Measurements from ENCODE around the gene HEPACAM2. TPM values are rescaled to one million over a fixed set of nuclear protein-coding genes. Genes with fewer than 3 reads are reported as not detected.

HEPACAM2 gene
- total and polyA plus RNA-seq, 7 donors, result 0.01 TPM; not detected in 6

- WGBS, 3 donors, result 69 to 77% (median 75%) methylated on average over 6 of the region's 6 CpGs
- H3K4me1 ChIP-seq, result no peaks in the 10 kb centered on the region
These were observed 37.2 kb downstream of the HEPACAM2 start for GRCh38 chr7:93188870-93189634.

GRCh38 chr7:93185303-93186027 lies 40.8 kb downstream of the HEPACAM2 start:
- DNase-seq, result no peak
- intact Hi-C loops (cut with DNase I), result no loop called here
- Histone ChIP-seq H3K9me3 (no peaks in the 10 kb centered on the region), H3K27ac (no peak overlapping the region), H3K4me3 (no peak overlapping the region), H3K27me3 (ENCODE audit: insufficient read depth in 3 of 3, low read length in 2 of 3) (peaks cover 0 to 3% (median 0%) of the 10 kb centered on the region in 3 donors), H3K36me3 (ENCODE audit: insufficient read depth in 1 of 2, low read depth in 1 of 2) (no peaks in the 10 kb centered on the region), H3K4me1 (no peaks in the 10 kb centered on the region)
- no peak for ATAC-seq
- no peak for TF ChIP-seq CTCF (IDR thresholded peaks at IDR 0.05)
- 38 to 54% (median 47%) methylated on average over 1 of the region's 1 CpG for WGBS, 3 donors

More at GRCh38 chr7:93188870-93189634, 37.2 kb downstream of the HEPACAM2 start:
- intact Hi-C loops (cut with DNase I), result no loop called here
- no peak overlapping the region for H3K27ac ChIP-seq
- no peak for DNase-seq
- no peak for TF ChIP-seq CTCF (IDR thresholded peaks at IDR 0.05)
- no peaks in the 10 kb centered on the region for H3K9me3 ChIP-seq
- no peaks in the 10 kb centered on the region for H3K36me3 ChIP-seq (ENCODE audit: insufficient read depth in 1 of 2, low read depth in 1 of 2)
- peaks cover 0 to 3% (median 0%) of the 10 kb centered on the region in 3 donors for H3K27me3 ChIP-seq (ENCODE audit: insufficient read depth in 3 of 3, low read length in 2 of 3)
- H3K4me3 ChIP-seq, result no peak overlapping the region
- ATAC-seq, result no peak

GRCh38 chr7:93179173-93179572 lies 47.1 kb downstream of the HEPACAM2 start:
- H3K36me3 ChIP-seq (ENCODE audit: insufficient read depth in 1 of 2, low read depth in 1 of 2), result no peaks in the 10 kb centered on the region
- no peaks in the 10 kb centered on the region for H3K4me1 ChIP-seq
- no peak overlapping the region for H3K27ac ChIP-seq
- ATAC-seq (no peak), DNase-seq (no peak)
- H3K9me3 ChIP-seq, result no peaks in the 10 kb centered on the region
- no peaks in the 10 kb centered on the region for H3K27me3 ChIP-seq (ENCODE audit: insufficient read depth in 3 of 3, low read length in 2 of 3)
- no peak for TF ChIP-seq CTCF (IDR thresholded peaks at IDR 0.05)
- no peak overlapping the region for H3K4me3 ChIP-seq
- intact Hi-C loops (cut with DNase I), result no loop called here

- H3K27ac ChIP-seq, result no peak overlapping the region
- no peaks in the 10 kb centered on the region for H3K4me1 ChIP-seq
- no peaks in the 10 kb centered on the region for H3K36me3 ChIP-seq (ENCODE audit: insufficient read depth in 1 of 2, low read depth in 1 of 2)
- intact Hi-C loops (cut with DNase I), result no loop called here
- H3K27me3 ChIP-seq (ENCODE audit: insufficient read depth in 3 of 3, low read length in 2 of 3), result no peaks in the 10 kb centered on the region
- ATAC-seq, result no peak
- DNase-seq, result no peak
- 24 to 28% (median 27%) methylated on average over 3 of the region's 3 CpGs for WGBS, 3 donors
- TF ChIP-seq CTCF (IDR thresholded peaks at IDR 0.05), result no peak
- no peak overlapping the region for H3K4me3 ChIP-seq
- H3K9me3 ChIP-seq, result no peaks in the 10 kb centered on the region
These were observed 48.1 kb downstream of the HEPACAM2 start for GRCh38 chr7:93178213-93178612.

Measured in psoas muscle (tissue), 8 donors.